ENCODE results near the gene ZGLP1.

- TF ChIP-seq CTCF (IDR thresholded peaks at IDR 0.05; ENCODE audit: low read depth, low read length, poor library complexity, severe bottlenecking) (no peak), EZH2phosphoT487 (IDR thresholded peaks at IDR 0.05; ENCODE audit: borderline replicate concordance, low read length) (no peak)
Measured at GRCh38 chr19:10318807-10319682, 9.4 kb upstream of the ZGLP1 start.
